ENCODE results near the gene PPFIBP2.

Gene PPFIBP2

DNA sequence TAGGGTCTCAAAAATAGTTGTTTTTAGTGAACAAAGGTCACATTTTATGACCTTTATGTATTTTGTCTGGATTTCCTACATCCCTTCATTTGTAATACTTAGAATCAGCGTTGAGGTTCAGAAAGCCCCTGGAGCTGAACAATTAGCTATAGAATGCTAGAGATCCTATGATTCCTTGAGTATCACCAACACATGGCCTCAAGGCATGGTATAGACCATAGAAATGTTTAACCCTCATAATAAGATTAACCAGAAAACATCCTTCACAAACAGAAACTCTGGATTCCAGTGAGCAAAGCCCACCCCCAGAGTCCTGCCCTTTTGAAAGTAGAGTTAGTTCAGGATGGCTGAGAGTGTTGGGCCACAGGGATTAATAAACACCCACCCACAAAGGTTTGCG, 82.2 kb downstream of the PPFIBP2 start:
- DNase-seq (ENCODE audit: low read depth) = no peak
- H3K4me3 ChIP-seq (replicated peaks; ENCODE audit: low read depth, low read length) = no peak overlapping the region
- TF ChIP-seq, protein P1, sequence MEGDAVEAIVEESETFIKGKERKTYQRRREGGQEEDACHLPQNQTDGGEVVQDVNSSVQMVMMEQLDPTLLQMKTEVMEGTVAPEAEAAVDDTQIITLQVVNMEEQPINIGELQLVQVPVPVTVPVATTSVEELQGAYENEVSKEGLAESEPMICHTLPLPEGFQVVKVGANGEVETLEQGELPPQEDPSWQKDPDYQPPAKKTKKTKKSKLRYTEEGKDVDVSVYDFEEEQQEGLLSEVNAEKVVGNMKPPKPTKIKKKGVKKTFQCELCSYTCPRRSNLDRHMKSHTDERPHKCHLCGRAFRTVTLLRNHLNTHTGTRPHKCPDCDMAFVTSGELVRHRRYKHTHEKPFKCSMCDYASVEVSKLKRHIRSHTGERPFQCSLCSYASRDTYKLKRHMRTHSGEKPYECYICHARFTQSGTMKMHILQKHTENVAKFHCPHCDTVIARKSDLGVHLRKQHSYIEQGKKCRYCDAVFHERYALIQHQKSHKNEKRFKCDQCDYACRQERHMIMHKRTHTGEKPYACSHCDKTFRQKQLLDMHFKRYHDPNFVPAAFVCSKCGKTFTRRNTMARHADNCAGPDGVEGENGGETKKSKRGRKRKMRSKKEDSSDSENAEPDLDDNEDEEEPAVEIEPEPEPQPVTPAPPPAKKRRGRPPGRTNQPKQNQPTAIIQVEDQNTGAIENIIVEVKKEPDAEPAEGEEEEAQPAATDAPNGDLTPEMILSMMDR (IDR thresholded peaks at IDR 0.05; ENCODE audit: low read length, missing control alignments) = no peak

DNA sequence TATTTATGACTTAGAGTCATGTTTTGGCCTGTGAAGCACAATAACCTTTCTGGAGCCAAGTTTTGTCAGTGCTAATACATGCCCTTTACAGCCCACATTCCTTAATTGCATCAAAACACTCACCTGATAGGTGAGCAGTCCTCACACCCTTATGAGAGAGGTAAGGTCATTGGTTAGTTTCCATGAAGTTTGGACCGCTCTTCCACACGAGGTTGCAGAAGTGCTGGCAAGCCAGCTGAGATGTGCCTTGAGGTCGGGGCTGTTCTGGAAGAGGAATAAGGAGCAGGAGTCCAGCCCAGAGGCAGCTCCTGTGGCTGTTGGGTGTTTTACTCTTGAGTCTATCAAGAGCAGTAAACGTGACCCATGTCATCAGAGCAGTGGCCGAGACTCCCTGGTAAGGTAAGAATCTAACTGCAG, 83.2 kb downstream of the PPFIBP2 start:
- no peak for DNase-seq (ENCODE audit: low read depth)
- TF ChIP-seq, protein P1 (IDR thresholded peaks at IDR 0.05; ENCODE audit: low read length, missing control alignments) = no peak
- no peak overlapping the region for H3K4me3 ChIP-seq (replicated peaks; ENCODE audit: low read depth, low read length)

DNA sequence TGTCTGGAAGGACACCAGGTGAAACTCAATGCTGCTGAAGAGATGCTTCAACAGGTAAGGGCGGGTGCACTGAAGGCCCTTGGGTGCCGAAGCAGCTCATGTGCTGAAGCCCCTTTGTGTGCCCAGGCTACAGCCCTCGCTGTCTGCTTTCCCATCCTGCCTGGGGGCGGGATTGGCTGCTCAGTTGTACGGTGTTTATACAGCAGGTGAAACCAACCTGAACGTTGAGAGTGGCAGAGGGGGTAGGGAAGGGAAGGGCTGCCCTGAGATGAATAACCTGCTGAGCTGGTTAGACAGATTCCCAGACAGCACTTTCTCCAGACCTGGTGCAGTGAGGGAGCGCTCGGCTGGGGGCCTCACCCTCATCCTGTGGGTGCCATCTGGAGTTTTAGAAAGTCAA, 83.8 kb downstream of the PPFIBP2 start:
- TF ChIP-seq, protein P1 (IDR thresholded peaks at IDR 0.05; ENCODE audit: low read length, missing control alignments) = no peak
- DNase-seq (ENCODE audit: low read depth) = no peak
- H3K4me3 ChIP-seq (replicated peaks; ENCODE audit: low read depth, low read length) = no peak overlapping the region

GRCh38 chr11:7599209-7599608, 85.4 kb downstream of the PPFIBP2 start:
- DNase-seq (ENCODE audit: low read depth) = no peak
- no peak overlapping the region for H3K4me3 ChIP-seq (replicated peaks; ENCODE audit: low read depth, low read length)
- TF ChIP-seq, protein P1 (IDR thresholded peaks at IDR 0.05; ENCODE audit: low read length, missing control alignments) = no peak

DNA sequence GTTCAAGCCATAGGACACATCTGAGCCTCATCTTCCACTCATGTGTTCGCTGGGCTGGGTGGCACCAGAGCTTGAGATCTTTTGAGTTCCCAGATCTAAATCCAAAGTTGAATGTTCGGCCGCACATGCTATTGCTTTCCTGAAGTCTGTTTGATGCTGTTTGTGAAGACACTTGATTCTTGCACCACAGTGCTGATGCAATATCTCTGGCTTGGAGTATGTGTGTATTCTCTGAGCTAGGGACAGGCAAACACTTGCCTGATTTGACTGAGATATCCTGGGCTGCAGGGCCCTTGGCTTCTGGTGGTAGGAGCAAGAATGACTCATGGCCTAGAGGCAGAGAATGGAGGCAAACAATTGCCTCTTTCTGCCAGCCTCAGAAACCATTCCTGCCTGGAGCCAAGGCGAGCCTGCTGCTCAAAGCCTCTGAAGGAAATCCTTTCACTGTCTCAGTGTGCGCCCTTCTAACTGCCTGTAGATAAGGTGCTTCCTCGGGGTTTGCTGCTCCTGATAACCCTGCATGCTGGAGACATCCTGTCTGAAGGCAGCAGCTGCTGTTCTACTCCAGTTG, 86.5 kb downstream of the PPFIBP2 start:
- no peak overlapping the region for H3K4me3 ChIP-seq (replicated peaks; ENCODE audit: low read depth, low read length)
- TF ChIP-seq, protein P1 (IDR thresholded peaks at IDR 0.05; ENCODE audit: low read length, missing control alignments) = no peak
- peak; percentile 96 for DNase-seq (ENCODE audit: low read depth)

- H3K4me3 ChIP-seq (replicated peaks; ENCODE audit: low read depth, low read length) = no peak overlapping the region
- TF ChIP-seq, protein P1 (IDR thresholded peaks at IDR 0.05; ENCODE audit: low read length, missing control alignments) = no peak
- no peak for DNase-seq (ENCODE audit: low read depth)
These were observed 89.4 kb downstream of the PPFIBP2 start for GRCh38 chr11:7603031-7603781.

Data from fibroblast of pulmonary artery (primary cell).